GM21723 (cell line): ENCODE results near the gene SYNDIG1.
"Not testable (repeated sequence)": the region's sequence is repeated elsewhere in the genome, so short reads cannot be mapped to it uniquely, and the experiment has no call there.

Source experiments
- ATAC-seq: cut with Tn5 transposase; IDR thresholded peaks from one replicate; pipeline ENCODE4 v1.9.1; 2021; ENCODE audit warnings: mild to moderate bottlenecking, moderate library complexity; ENCODE audit not compliant: unreplicated experiment

SYNDIG1 gene

GRCh38 chr20:24492031-24492607 is 22.7 kb downstream of the SYNDIG1 start:
- ATAC-seq, result no peak

DNA sequence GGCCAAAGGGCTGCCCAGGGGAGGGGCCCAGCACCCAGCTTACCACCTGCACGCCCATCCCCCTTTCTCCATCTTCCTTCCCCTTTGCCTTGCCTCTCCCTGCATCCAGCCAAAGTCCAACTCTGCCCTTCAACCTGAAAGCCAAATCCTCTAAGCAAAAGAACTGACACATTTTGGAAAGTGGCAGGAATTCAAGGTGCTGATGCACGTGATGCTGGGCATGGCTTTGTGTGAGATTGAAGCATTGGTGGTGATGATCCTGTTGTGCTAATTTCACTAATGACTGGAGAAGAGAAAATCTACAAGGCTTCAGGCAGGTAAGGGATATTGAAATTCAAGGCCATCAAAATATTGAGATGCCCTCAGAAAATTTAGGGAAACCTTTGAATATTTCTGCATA is 23.3 kb downstream of the SYNDIG1 start:
- ATAC-seq, result no peak

DNA sequence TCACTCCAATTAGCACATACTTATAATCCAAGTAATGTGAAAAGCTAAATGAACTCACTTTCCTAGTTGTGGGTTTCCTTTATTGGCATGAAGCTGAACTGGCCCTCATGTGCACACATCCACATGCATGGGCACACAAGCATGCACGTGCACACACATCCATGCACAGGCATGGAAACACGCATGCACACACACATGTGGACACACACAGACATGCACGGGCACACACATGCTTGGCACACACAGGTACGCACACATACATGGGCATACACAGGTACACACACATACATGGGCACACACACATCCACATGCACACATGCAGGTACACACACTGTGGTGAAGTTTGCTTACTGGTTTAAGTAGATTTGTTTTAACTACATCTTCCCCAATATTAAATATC is 23.8 kb downstream of the SYNDIG1 start:
- no peak for ATAC-seq

GRCh38 chr20:24493661-24494459 is 24.4 kb downstream of the SYNDIG1 start:
- no peak for ATAC-seq

DNA sequence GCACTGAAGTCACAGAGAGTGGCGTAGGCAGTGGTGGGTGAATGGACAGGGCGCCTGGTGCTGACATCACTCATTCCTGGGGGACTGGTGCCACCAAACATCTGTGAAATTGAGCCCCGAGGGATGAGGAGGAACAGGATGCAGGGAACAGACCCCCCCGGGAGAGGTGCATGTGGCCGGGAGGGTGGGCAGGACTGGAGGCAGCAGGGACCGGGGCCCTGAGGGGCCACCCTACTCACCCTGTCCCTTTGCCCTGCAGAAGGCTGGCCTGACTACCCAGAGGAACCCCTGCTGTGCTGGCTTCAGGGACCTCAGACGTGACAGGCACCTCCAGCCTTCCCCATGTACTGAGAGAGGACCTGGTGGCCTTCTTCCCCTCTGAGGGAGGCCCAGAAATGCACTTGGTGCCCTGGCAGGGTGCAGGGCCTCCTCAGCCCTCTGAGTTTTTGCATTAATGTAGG is 25.1 kb downstream of the SYNDIG1 start:
- ATAC-seq, result no peak

DNA sequence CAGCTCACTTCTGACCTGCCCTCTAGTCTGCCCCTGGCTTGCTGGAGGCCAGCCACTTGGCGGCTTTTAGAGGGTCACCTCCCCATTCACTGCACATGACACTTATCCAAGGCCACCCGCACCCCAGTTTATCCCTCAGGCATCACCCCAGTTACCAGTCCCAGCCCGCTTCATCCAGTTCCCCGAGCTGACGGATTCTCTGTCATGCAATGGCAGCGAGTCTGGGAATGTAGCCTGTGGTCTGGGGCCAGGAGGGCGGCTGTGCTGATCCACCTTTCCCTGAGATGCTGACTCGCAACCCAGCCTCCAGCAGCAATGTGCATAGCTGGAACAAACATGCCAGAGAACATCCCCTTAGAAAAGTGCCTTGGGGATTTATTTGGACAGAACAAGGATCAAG is 25.8 kb downstream of the SYNDIG1 start:
- no peak for ATAC-seq

GRCh38 chr20:24497851-24498250 is 28.4 kb downstream of the SYNDIG1 start:
- ATAC-seq, result no peak

GRCh38 chr20:24498641-24499040 is 29.2 kb downstream of the SYNDIG1 start:
- ATAC-seq, result no peak

- no peak for ATAC-seq
Observed at GRCh38 chr20:24499472-24499871, 30.0 kb downstream of the SYNDIG1 start.

GRCh38 chr20:24501764-24502556 is 32.5 kb downstream of the SYNDIG1 start:
- no peak for ATAC-seq

GRCh38 chr20:24502661-24503060 is 33.2 kb downstream of the SYNDIG1 start:
- ATAC-seq, result no peak

DNA sequence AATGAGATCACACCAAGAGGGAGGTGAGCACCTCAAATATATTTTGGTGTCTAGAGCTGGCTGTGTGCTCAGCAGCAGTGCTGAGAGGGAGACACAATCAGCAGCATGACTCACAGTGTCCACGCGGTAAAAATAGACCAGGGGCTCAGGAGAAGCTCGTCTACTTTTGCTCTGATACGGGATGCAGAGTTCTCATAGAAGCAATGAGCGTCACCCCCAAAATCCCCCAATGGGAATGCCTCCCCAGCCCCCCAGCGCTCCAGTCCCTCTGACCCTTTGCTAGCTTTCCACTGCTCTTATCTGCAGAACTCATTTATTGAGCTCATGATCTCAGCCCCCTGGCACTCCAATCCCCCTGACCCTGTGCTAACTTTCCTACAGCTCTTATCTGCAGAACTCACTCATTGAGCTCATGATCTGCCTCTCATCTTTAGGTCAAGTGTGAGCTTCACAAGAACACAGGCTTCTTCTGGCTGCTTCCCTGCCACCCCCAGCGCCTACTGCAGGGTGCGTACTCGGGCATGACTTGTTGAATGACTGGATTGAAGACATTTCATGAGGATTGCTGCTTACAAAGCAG is 34.0 kb downstream of the SYNDIG1 start:
- ATAC-seq, result no peak

- ATAC-seq, result no peak
Observed at GRCh38 chr20:24504331-24505285, 35.2 kb downstream of the SYNDIG1 start.

DNA sequence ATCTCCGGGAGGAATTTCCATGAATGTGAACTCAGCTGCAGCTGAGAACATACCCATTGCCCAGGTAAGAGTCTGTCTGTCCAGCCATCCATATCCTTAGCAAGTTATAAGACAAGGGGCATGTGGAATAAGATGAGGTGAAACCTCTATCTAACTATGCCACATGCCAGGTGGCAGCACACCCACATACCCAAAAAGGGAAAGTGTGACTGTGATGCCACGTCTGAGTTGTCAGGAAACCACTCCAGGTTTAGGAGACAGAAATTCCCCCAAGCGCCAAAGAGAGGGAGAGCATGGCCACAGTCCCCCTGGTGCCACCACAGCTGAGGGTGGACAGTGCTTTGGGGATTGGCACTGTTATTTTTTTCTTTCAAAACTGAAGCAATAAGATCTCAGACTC is 36.7 kb downstream of the SYNDIG1 start:
- ATAC-seq, result no peak

- ATAC-seq, result no peak
Observed at GRCh38 chr20:24506696-24507095, 37.3 kb downstream of the SYNDIG1 start.

DNA sequence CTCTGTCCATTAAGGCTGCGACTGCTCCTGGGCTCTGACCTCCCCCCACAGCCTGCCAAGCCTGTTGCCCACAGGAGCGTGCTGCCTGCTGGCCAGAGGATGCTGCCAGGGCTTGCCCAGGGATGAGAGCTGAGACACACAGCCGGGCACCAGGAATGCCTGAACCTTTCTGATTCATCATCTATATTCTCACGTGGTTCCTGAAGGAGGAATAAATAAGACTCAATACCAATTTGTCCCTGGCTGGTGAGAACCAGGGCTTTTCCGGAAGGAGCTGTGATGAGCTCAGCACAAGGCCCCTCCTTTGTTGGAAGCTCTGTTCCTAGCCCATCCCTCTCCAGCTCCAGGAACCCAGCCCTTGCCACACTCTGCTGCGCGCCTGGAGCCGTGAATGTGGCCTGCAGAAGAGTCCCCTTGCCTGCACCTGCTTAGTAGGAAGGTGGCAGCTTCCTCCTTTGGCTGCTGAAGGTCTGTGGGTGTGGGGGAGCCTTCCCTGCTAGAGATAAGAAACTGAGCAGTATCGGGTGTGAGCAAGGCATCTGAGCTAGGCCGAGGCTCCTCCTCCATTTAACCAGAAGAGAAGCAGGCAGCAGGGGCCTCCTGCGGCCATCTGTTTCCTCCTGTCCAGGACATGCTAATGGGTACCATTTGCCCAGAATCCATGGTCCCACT is 37.9 kb downstream of the SYNDIG1 start:
- no peak for ATAC-seq

DNA sequence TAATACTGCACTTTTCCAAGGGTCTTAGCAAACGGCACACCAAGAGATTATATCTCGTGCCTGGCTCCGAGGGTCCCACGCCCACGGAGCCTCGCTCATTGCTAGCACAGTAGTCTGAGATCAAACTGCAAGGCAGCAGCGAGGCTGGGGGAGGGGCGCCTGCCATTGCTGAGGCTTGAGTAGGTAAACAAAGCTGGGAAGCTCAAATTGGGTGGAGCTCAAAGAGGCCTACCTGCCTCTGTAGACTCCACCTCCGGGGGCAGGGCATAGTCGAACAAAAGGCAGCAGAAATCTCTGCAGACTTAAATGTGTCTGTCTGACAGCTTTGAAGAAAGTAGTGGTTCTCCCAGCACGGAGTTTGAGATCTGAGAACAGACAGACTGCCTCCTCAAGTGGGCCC is 43.0 kb downstream of the SYNDIG1 start:
- ATAC-seq, result not testable (repeated sequence)

- ATAC-seq, result no peak
Observed at GRCh38 chr20:24518515-24518914, 49.1 kb downstream of the SYNDIG1 start.

- ATAC-seq, result no peak
Observed at GRCh38 chr20:24519476-24519875, 50.0 kb downstream of the SYNDIG1 start.

DNA sequence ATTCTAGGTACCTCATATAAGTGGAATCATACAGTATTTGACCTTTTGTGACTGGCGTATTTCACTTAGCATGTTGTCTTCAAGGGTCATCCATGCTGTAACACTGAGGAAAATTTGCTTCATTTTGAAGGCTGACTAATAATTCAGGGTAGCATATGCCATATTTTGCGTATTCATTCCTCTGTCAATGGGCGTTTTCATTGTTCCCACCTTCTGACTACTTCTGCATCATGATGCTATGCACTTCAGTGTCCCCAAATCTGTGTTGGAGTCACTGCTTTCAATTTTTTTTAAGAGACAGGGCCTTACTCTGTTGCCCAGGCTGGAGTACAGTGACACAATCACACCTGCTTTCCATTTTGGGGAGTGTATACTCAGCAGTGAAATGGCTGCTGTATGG is 51.6 kb downstream of the SYNDIG1 start:
- no peak for ATAC-seq
